Activated naive CD4-positive, alpha-beta T cell treated with anti-CD3 and anti-CD28 coated beads for 36 hours (primary cell): Measurements from ENCODE around the gene RHNO1. TPM values are rescaled to one million over a fixed set of nuclear protein-coding genes. Genes with fewer than 3 reads are reported as not detected.
A peak's percentile ranks its signal among the peaks of the same experiment; 100 is the strongest.

Experiments
- CTCF ChIA-PET: fragments of 350-600 bp; sonication (Branson Sonifier 250); formaldehyde crosslinking; loops from one replicate; lab custom pipeline; 2021; ENCODE audit warnings: antibody characterized with exemption; lab: Charles Lee
- DNase-seq: peaks from one replicate; pipeline ENCODE4 v3.0.0-alpha.2; 2020
- H3K27ac Mint-ChIP-seq: one replicate; pipeline ENCODE4 v1.8.0; 2021; ENCODE audit warnings: mild to moderate bottlenecking, mixed read lengths
- H3K27me3 Mint-ChIP-seq: one replicate; pipeline ENCODE4 v1.8.0; 2021; ENCODE audit warnings: low read depth, mixed read lengths
- H3K36me3 Mint-ChIP-seq: one replicate; pipeline ENCODE4 v1.8.0; 2021; ENCODE audit warnings: low read depth, mixed read lengths
- H3K4me1 Mint-ChIP-seq: one replicate; pipeline ENCODE4 v1.8.0; 2021; ENCODE audit warnings: low read depth, mixed read lengths
- H3K4me3 Mint-ChIP-seq: one replicate; pipeline ENCODE4 v1.8.0; 2021; ENCODE audit warnings: mild to moderate bottlenecking, moderate library complexity, mixed read lengths
- H3K9me3 Mint-ChIP-seq: one replicate; pipeline ENCODE4 v1.8.0; 2021; ENCODE audit warnings: mixed read lengths
- intact Hi-C: fragments of 100-400 bp; cut with micrococcal nuclease; formaldehyde crosslinking; loops from one replicate; pipeline ENCODE4 v1.15.1; 2023
- total RNA-seq, 2 experiments: library from RNA; stranded (reverse); gene quantifications; one replicate each; pipeline ENCODE4 v1.2.3, GENCODE V29; 2021

RHNO1 gene
- total RNA-seq: 10 to 100 TPM; 64.6 to 68.1 TPM

GRCh38 chr12:2877047-2877952, at the start of gene RHNO1, which contains the start of gene FOXM1:
RHNO1 (plus strand) TSS chr12:2877223; CDS start chr12:2885367, 8,144 bp downstream.
FOXM1 (minus strand) TSS chr12:2877174; CDS start chr12:2874478, 2,696 bp downstream.
- Mint-ChIP-seq H3K4me3 (peak within 1 kb of the TSS; percentile 95), H3K4me1 (peaks cover 30% of the 10 kb centered on the region), H3K27ac (peak within 1 kb of the TSS; percentile 94), H3K27me3 (no peaks in the 10 kb centered on the region), H3K9me3 (no peaks in the 10 kb centered on the region), H3K36me3 (peaks cover 34% of the 10 kb centered on the region)
- intact Hi-C loops: loop anchor here (1.0 to 5.0 kb wide), 4 partner anchors 13 to 185 kb away; partner anchors contain the start of genes ITFG2 and TULP3
- DNase-seq: peak; percentile 89
- CTCF ChIA-PET: interaction anchor here (0.7 kb wide), 1 partner anchor 102 kb away, joined by 3 read pairs; no protein-coding TSS in a partner anchor

GRCh38 chr12:2829275-2829674, 47.7 kb upstream of the RHNO1 start:
- no peak overlapping the region for H3K4me3 Mint-ChIP-seq
- no peaks in the 10 kb centered on the region for H3K4me1 Mint-ChIP-seq
- intact Hi-C loops: no loop called here
- H3K27ac Mint-ChIP-seq: no peak overlapping the region
- no peak for DNase-seq
- CTCF ChIA-PET: no interaction called here
- peaks cover 13% of the 10 kb centered on the region for H3K36me3 Mint-ChIP-seq
- H3K9me3 Mint-ChIP-seq: no peaks in the 10 kb centered on the region
- no peaks in the 10 kb centered on the region for H3K27me3 Mint-ChIP-seq

- Mint-ChIP-seq H3K36me3 (peaks cover 8% of the 10 kb centered on the region), H3K27me3 (no peaks in the 10 kb centered on the region), H3K4me3 (no peak overlapping the region), H3K4me1 (peaks cover 9% of the 10 kb centered on the region), H3K27ac (peak overlapping the region; percentile 7), H3K9me3 (no peaks in the 10 kb centered on the region)
- intact Hi-C loops: no loop called here
- no peak for DNase-seq
- CTCF ChIA-PET: interaction anchor here (1.0 kb wide), 1 partner anchor 13 kb away, joined by 3 read pairs; no protein-coding TSS in a partner anchor
Observed at GRCh38 chr12:2832550-2833127, 44.4 kb upstream of the RHNO1 start.

- Mint-ChIP-seq H3K4me3 (no peak overlapping the region), H3K4me1 (peaks cover 9% of the 10 kb centered on the region), H3K36me3 (peaks cover 7% of the 10 kb centered on the region), H3K27ac (no peak overlapping the region), H3K27me3 (no peaks in the 10 kb centered on the region), H3K9me3 (no peaks in the 10 kb centered on the region)
- intact Hi-C loops: no loop called here
- DNase-seq: no peak
- CTCF ChIA-PET: interaction anchor here (0.6 kb wide), 1 partner anchor 110 kb away, joined by 3 read pairs; no protein-coding TSS in a partner anchor
Observed at GRCh38 chr12:2833327-2833726, 43.7 kb upstream of the RHNO1 start.

- Mint-ChIP-seq H3K4me1 (peaks cover 9% of the 10 kb centered on the region), H3K36me3 (peaks cover 7% of the 10 kb centered on the region), H3K4me3 (no peak overlapping the region), H3K9me3 (no peaks in the 10 kb centered on the region), H3K27me3 (no peaks in the 10 kb centered on the region), H3K27ac (no peak overlapping the region)
- no peak for DNase-seq
- CTCF ChIA-PET: interaction anchor here (0.6 kb wide), 1 partner anchor 110 kb away, joined by 3 read pairs; no protein-coding TSS in a partner anchor
- intact Hi-C loops: no loop called here
Observed at GRCh38 chr12:2833810-2834209, 43.2 kb upstream of the RHNO1 start.

GRCh38 chr12:2834581-2835491, 42.2 kb upstream of the RHNO1 start, which contains the start of gene NRIP2:
NRIP2 (minus strand) TSS chr12:2835035; CDS start chr12:2834983, 52 bp downstream.
- Mint-ChIP-seq H3K27me3 (no peaks in the 10 kb centered on the region), H3K27ac (no peak within 1 kb of the TSS), H3K9me3 (no peaks in the 10 kb centered on the region), H3K36me3 (peaks cover 14% of the 10 kb centered on the region), H3K4me1 (peaks cover 9% of the 10 kb centered on the region), H3K4me3 (no peak within 1 kb of the TSS)
- CTCF ChIA-PET: no interaction called here
- DNase-seq: no peak
- intact Hi-C loops: no loop called here

- no peak overlapping the region for H3K27ac Mint-ChIP-seq
- intact Hi-C loops: no loop called here
- DNase-seq: no peak
- H3K9me3 Mint-ChIP-seq: no peaks in the 10 kb centered on the region
- peaks cover 9% of the 10 kb centered on the region for H3K4me1 Mint-ChIP-seq
- CTCF ChIA-PET: interaction anchor here (1.0 kb wide), 1 partner anchor 100 kb away, joined by 3 read pairs; no protein-coding TSS in a partner anchor
- no peaks in the 10 kb centered on the region for H3K27me3 Mint-ChIP-seq
- no peak overlapping the region for H3K4me3 Mint-ChIP-seq
- peaks cover 15% of the 10 kb centered on the region for H3K36me3 Mint-ChIP-seq
Observed at GRCh38 chr12:2835691-2836403, 41.2 kb upstream of the RHNO1 start.

GRCh38 chr12:2836574-2836973, 40.4 kb upstream of the RHNO1 start:
- intact Hi-C loops: no loop called here
- no peaks in the 10 kb centered on the region for H3K27me3 Mint-ChIP-seq
- H3K9me3 Mint-ChIP-seq: no peaks in the 10 kb centered on the region
- CTCF ChIA-PET: interaction anchor here (1.0 kb wide), 2 partner anchors 9 to 100 kb away, joined by 3 read pairs; no protein-coding TSS in a partner anchor
- no peak for DNase-seq
- H3K4me3 Mint-ChIP-seq: no peak overlapping the region
- peaks cover 9% of the 10 kb centered on the region for H3K4me1 Mint-ChIP-seq
- H3K27ac Mint-ChIP-seq: no peak overlapping the region
- peaks cover 15% of the 10 kb centered on the region for H3K36me3 Mint-ChIP-seq

- Mint-ChIP-seq H3K9me3 (no peaks in the 10 kb centered on the region), H3K4me1 (no peaks in the 10 kb centered on the region), H3K27ac (no peak overlapping the region), H3K36me3 (peaks cover 24% of the 10 kb centered on the region), H3K4me3 (no peak overlapping the region), H3K27me3 (no peaks in the 10 kb centered on the region)
- intact Hi-C loops: no loop called here
- DNase-seq: no peak
- CTCF ChIA-PET: no interaction called here
Observed at GRCh38 chr12:2841056-2841650, 35.9 kb upstream of the RHNO1 start.

GRCh38 chr12:2842948-2843347, 34.1 kb upstream of the RHNO1 start:
- CTCF ChIA-PET: interaction anchor here (1.0 kb wide), 1 partner anchor 10 kb away, joined by 4 read pairs; no protein-coding TSS in a partner anchor
- H3K27ac Mint-ChIP-seq: no peak overlapping the region
- no peak for DNase-seq
- no peaks in the 10 kb centered on the region for H3K4me1 Mint-ChIP-seq
- no peaks in the 10 kb centered on the region for H3K9me3 Mint-ChIP-seq
- intact Hi-C loops: no loop called here
- peaks cover 27% of the 10 kb centered on the region for H3K36me3 Mint-ChIP-seq
- H3K27me3 Mint-ChIP-seq: no peaks in the 10 kb centered on the region
- H3K4me3 Mint-ChIP-seq: no peak overlapping the region

- H3K36me3 Mint-ChIP-seq: peaks cover 22% of the 10 kb centered on the region
- intact Hi-C loops: no loop called here
Observed at GRCh38 chr12:2844786-2845185, 32.2 kb upstream of the RHNO1 start.

More at GRCh38 chr12:2844786-2845185, 32.2 kb upstream of the RHNO1 start:
- H3K9me3 Mint-ChIP-seq: no peaks in the 10 kb centered on the region
- H3K4me3 Mint-ChIP-seq: no peak overlapping the region
- H3K27me3 Mint-ChIP-seq: no peaks in the 10 kb centered on the region
- no peak for DNase-seq
- CTCF ChIA-PET: interaction anchor here (0.7 to 3.0 kb wide), 5 partner anchors 8 to 359 kb away, joined by 3 to 11 read pairs (median 3); no protein-coding TSS in a partner anchor
- no peak overlapping the region for H3K27ac Mint-ChIP-seq
- H3K4me1 Mint-ChIP-seq: no peaks in the 10 kb centered on the region
